ENCODE data around the gene ABCG1.

ABCG1 gene

GRCh38 chr21:42321231-42321630 is 102.3 kb downstream of the ABCG1 start:
- no peak for DNase-seq (ENCODE audit: low read depth)

- DNase-seq (ENCODE audit: low read depth): no peak
Observed at GRCh38 chr21:42321845-42322244, 102.9 kb downstream of the ABCG1 start.

- no peak for DNase-seq (ENCODE audit: low read depth)
Observed at GRCh38 chr21:42324896-42325295, 106.0 kb downstream of the ABCG1 start.

- no peak for DNase-seq (ENCODE audit: low read depth)
Observed at GRCh38 chr21:42330380-42331371, 111.7 kb downstream of the ABCG1 start.

DNA sequence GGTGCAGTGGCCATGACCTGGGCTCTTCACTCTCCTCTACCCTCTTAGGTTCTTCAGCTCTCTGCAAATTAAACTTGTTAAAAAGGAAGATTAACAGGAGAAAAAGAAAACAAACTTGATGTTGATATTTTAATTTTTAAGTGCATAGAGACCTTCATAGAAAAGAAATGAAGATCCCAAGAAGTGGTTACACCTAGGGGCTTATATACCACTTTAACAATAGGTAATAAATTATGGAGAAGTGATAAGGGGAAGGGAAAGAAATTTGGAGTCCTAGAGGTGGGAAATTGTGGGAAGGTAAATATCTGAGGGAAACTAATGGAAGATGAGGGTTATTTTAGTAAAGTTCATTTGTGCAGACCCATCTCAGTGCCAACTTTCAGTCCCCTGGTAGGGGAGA is 112.7 kb downstream of the ABCG1 start:
- no peak for DNase-seq (ENCODE audit: low read depth)

DNA sequence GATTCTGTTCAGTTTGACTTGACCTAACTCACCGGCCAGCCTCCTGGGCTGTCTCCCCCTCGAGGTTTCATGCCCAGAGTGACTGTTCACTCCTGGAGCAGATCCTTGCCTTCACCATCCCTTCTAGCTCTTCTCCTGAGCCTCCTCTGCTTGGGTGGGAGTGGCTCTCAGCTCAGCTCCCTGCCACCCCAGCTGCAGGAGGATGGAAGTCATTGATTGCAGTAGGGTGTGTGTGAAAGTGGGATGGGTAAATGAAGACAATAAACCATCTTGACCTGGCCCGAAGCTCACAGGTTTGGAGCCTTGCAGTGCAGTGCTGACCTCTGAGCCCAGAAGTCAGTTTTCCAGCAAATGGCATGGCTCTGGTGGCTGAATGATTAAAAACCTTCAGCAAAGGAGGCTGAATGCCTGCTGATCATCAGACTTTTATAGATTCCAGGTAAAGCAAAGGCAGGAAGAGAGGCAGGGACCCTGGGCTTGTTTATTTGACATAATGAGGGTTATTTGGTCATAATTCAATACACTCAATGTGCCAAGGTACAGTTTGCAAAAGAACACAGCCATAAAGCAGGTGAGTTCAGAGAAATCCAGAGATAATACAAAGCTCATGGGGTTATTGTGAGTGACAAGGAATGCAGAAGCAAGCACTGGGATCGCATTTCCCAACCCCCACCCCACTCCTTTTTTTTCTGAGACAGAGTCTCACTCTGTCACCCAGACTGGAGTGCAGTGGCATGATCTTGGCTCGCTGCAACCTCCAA is 113.8 kb downstream of the ABCG1 start:
- DNase-seq (ENCODE audit: low read depth): no peak

GRCh38 chr21:42336054-42336453 is 117.1 kb downstream of the ABCG1 start:
- DNase-seq (ENCODE audit: low read depth): no peak

DNA sequence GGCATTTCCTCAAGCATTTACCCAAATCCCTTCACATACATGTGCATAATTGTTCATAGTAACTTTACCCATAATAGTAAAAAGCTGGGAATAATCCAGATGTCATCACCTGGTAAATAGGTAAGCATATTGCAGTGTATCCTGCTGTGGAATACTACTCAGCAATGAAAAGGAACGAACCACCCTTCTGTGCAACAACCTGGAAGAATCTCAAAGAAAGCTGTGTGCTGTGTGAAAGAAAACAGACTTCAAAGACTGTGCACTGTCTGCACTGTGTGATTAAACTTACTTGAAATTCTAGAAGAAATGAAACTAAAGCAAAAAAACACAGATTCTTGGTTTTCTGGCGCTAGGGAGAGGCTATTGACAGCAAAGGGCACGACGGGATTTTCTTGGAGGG is 118.3 kb downstream of the ABCG1 start:
- no peak for DNase-seq (ENCODE audit: low read depth)

DNA sequence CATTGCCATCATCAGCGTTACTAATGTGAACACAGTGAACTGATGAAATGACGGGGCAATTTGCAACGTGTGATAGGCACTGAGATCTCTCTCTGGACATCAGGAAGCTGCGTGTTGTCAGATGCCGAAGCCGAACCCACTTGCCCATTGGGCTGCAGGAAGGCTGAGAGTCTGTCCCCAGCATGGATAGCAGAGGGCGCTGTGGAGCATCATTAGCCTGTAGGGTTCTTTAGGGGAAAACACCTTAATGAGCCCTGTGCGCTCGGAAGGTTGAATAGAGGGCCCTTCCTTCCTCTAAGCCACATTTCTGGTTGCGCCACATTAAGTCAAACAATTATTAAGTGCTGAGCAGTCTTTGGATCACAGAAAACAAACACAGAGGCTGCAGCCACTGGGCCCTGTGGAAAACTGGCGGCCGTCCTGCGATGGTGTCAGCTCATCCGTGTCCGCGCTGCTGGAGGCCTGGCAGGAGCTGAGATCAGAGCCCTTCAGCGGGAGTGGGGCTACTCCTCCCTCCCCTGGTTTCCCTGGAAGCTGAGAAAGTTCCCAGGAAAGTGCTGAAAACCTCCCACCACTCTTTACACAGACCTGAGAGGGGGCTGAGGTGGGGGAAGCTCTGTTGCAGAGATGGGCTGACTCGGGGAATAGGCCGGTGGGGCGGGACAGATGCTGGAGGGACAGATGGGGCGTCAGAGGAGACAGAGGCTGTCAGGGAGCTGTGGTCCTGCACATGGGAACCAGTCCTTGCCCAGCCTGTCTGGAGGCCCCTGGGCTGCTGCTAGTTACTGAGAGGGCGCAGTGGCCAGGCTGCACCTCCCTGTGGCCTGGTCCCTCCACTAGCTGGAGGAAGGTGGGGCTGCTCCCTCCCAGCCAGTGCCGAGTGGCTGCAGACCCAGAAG is 119.1 kb downstream of the ABCG1 start:
- peak; percentile 70 for DNase-seq (ENCODE audit: low read depth)

DNA sequence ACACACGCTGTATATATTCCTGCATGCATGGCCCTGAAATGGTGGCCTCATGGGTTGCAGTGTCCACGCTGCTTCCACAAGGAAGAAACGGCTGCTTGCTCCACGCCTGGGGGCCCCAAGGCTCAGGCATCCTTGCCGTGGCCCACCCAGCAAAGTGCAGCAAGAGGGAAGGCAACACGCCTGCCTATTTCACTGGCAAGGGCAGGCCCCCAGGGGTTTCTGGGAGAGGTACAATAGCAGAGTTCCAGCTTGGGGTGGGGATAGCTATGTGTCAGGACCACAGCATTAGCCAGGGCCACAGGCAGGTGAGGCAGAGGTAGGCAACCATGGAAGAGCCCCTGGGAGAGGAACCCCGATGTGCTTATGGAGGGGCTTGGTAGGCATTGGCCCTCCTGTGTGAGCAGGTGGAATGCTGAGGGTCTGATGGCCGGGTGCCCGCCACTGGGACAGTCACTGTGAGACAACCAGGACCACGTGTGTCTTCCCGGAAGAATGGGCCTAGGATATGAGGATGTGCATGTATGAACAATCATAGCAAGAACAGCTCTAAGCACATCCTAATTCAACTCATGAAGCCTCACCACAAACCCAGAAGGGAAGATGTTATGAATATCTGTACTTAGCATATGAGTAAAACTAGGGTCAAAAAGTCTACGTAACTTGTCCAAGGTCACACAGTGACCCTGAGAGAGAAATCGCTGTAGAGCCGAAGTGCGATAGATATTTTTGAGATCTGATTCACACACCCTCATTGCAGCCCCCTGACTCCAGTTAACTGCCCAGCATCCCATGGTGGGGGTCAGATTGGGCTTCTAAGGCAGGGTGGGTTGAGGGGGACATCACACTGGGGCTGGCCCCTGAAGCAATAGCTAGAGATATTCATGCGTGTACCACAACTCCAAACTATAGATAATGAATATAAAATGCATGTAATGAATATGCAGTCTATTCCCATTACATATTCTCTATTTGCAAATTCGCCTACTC is 120.1 kb downstream of the ABCG1 start:
- no peak for DNase-seq (ENCODE audit: low read depth)

GRCh38 chr21:42340187-42341050 is 121.5 kb downstream of the ABCG1 start:
- no peak for DNase-seq (ENCODE audit: low read depth)

DNA sequence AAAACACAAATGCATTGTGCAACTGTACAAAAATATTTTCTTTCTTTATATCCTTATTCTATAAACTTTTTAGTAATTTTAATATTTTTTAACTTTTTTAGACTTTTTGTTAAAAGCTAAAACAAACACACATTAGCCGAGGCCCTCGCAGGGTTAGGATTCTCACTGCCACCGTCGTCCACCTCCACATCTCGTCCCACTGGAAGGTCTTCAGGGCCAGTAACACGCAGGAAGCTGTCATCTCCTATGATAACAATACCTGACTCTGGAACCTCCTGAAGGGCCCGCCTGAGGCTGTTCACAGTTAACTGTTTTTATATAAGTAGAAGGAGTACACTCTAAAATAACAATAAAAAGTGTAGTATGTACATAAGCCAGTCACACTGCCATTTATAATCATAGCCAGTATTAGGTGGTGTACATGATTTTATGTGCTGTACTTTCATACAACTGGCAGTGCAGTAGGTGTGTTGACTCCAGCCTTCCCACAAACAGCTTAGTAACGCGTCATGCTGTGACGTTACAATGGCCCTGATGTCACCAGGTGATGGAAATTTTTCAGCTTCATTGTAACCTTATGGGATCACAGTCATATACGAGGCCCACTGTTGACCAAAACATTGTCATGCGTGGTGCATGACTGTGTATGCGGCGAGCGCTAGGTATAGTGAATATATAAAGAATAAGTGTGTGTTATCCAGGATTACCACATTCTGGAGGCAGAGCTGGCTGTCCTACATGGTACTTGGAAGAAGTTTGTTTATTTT is 123.0 kb downstream of the ABCG1 start:
- DNase-seq (ENCODE audit: low read depth): no peak

DNA sequence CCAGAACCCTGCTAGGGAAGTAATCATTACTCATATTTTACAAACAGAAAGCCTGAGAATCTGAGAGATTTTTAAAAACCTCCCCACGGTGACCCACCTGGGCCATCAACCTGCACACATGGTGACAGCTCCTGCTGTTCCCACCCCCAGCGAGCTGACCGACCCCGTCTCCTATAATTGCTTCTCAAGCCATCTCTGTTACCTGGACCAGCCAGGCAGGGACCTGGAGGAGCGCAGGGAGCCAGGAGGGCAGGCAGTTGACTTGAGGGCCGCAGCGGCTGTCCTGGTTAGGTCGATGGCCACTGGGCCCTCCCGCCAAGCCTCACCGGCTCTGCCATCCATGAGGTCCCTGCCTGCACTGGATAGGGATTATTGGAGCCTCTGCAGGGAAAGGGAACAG is 124.2 kb downstream of the ABCG1 start:
- no peak for DNase-seq (ENCODE audit: low read depth)

DNA sequence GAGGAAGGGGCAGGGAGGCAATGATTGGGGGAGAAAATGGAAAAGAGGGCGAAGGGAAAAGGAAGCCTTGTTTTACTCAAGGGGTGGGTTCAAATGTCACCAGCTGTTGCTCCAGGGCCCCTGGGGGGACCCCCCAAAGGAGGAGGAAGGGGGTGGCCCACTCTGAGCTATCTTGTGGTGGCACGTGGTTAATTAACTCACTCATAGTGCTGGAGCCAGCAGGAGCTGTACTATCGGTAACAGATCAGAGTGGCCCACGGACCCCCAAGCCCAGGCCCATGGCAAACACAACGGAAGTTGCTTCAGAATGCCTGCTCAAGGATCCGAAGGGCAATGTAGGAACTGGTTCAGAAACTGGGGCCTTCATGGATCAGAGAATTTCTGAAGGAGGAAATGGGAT is 124.6 kb downstream of the ABCG1 start:
- no peak for DNase-seq (ENCODE audit: low read depth)

DNA sequence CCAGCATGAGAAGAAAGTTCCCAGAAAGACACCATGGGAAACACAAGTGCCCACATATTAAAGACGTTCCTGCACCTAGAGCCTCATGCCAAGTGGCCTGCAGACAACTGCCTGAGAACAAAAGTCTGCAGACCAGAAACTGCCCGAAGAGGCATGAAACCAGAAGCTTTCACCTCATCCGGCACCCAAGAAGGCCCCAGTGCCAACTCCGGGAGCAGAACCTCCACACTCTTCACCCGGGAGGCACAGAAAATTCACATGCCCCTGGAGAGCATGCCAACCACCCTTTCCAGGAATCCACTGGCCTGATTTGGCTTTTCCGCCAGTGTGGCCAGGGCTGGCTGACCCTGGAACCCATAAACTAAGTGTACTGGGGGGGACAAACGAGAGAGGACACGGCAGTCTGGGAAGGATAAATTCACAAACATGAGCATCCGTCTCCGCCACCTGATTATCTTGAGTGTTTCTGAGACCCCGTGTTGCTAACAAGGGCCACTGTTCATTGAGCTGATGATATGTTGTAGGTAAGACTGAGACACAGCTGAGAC is 125.1 kb downstream of the ABCG1 start:
- no peak for DNase-seq (ENCODE audit: low read depth)

GRCh38 chr21:42344631-42345030 is 125.7 kb downstream of the ABCG1 start:
- DNase-seq (ENCODE audit: low read depth): no peak

GRCh38 chr21:42346441-42346840 is 127.5 kb downstream of the ABCG1 start:
- DNase-seq (ENCODE audit: low read depth): no peak

All from T follicular helper cell (primary cell).